SK-N-SH (cell line): ENCODE results near the gene TMEM107. TPM values are rescaled to one million over a fixed set of nuclear protein-coding genes. Genes with fewer than 3 reads are reported as not detected.

Experiments
- CTCF ChIA-PET: fragments of 300-600, 350-600 bp; formaldehyde crosslinking; extraction: SDS; loops from one replicate; lab custom pipeline; 2021; lab: Yijun Ruan, JAX
- POLR2A ChIA-PET: fragments of 350-600 bp; sonication (Branson Sonifier 250); formaldehyde crosslinking; extraction: SDS; loops from one replicate; lab custom pipeline; 2020; ENCODE audit warnings: antibody characterized with exemption, inconsistent platforms; lab: Yijun Ruan, JAX
- DNase-seq: peaks from one replicate; pipeline ENCODE4 v3.0.0; 2012
- H2AFZ ChIP-seq: fragments of 200-600 bp; sonication (generic); 2 replicates; pipeline ENCODE4 v1.8.1; 2016; ENCODE audit warnings: antibody characterized with exemption, mild to moderate bottlenecking, low read depth
- H3F3A ChIP-seq: fragments of 200-600 bp; sonication (generic); replicated peaks from 2 replicates; pipeline ENCODE3; 2016; ENCODE audit warnings: antibody characterized with exemption, mild to moderate bottlenecking; ENCODE audit not compliant: insufficient read depth
- H3K27ac ChIP-seq, 2 experiments: fragments of 200-500 bp in 1 of 2; fragments of 200-600 bp in 1 of 2; sonication (Bioruptor generic) in 1 of 2; sonication (generic), shearing (Covaris generic) in 1 of 2; 2 replicates each; pipeline versions ENCODE4 v1.5.1 to v1.6.1; 2014 to 2016; ENCODE audit warnings: low read depth in 2 of 2, inconsistent platforms in 1 of 2, low read length in 1 of 2, mild to moderate bottlenecking in 1 of 2, mixed read lengths in 1 of 2
- H3K27me3 ChIP-seq: fragments of 200-600 bp; sonication (generic), shearing (Covaris generic); 2 replicates; pipeline ENCODE4 v1.6.1; 2016; ENCODE audit warnings: mixed run types; ENCODE audit not compliant: insufficient read depth
- H3K36me3 ChIP-seq, 2 experiments: fragments of 200-500 bp in 1 of 2; fragments of 200-600 bp in 1 of 2; sonication (Bioruptor generic) in 1 of 2; sonication (generic) in 1 of 2; replicated peaks in 1 of 2; 2 replicates each; pipeline versions ENCODE3 to v1.5.1; 2014 to 2016; ENCODE audit warnings: low read length in 1 of 2, mild to moderate bottlenecking in 1 of 2; ENCODE audit not compliant: insufficient read depth in 2 of 2, control insufficient read depth in 1 of 2
- H3K4me1 ChIP-seq, 2 experiments: fragments of 200-500 bp in 1 of 2; fragments of 200-600 bp in 1 of 2; sonication (Bioruptor generic) in 1 of 2; sonication (generic), shearing (Covaris generic) in 1 of 2; 2 replicates each; pipeline versions ENCODE4 v1.5.1 to v1.6.1; 2014 to 2016; ENCODE audit warnings: low read depth in 1 of 2, low read length in 1 of 2, mixed run types in 1 of 2; ENCODE audit not compliant: insufficient read depth in 2 of 2, control insufficient read depth in 1 of 2
- H3K4me2 ChIP-seq: fragments of 200-600 bp; sonication (generic), shearing (Covaris generic); 2 replicates; pipeline ENCODE4 v1.6.1; 2017; ENCODE audit warnings: mixed run types
- H3K4me3 ChIP-seq, 2 experiments: fragments of 200-500 bp in 1 of 2; fragments of 200-600 bp in 1 of 2; sonication (Bioruptor generic) in 1 of 2; sonication (generic), shearing (Covaris generic) in 1 of 2; 2 replicates each; pipeline versions ENCODE4 v1.5.1 to v1.8.1; 2014 to 2016; ENCODE audit warnings: low read depth in 2 of 2, inconsistent platforms in 1 of 2, low read length in 1 of 2, mild to moderate bottlenecking in 1 of 2, mixed read lengths in 1 of 2, moderate library complexity in 1 of 2
- H3K79me2 ChIP-seq: fragments of 200-600 bp; sonication (generic); 2 replicates; pipeline ENCODE4 v1.8.1; 2017; ENCODE audit warnings: mild to moderate bottlenecking; ENCODE audit not compliant: insufficient read depth
- H3K9ac ChIP-seq: fragments of 200-600 bp; sonication (generic); 2 replicates; pipeline ENCODE4 v1.6.1; 2017; ENCODE audit warnings: mixed run types
- H3K9me2 ChIP-seq: fragments of 200-600 bp; sonication (generic); 2 replicates; pipeline ENCODE4 v1.6.1; 2017; ENCODE audit warnings: mixed run types
- H3K9me3 ChIP-seq: fragments of 200-600 bp; sonication (generic); 2 replicates; pipeline ENCODE4 v1.6.1; 2017; ENCODE audit warnings: mixed run types, mild to moderate bottlenecking, moderate library complexity
- H4K20me1 ChIP-seq: fragments of 200-600 bp; sonication (generic); 2 replicates; pipeline ENCODE4 v1.6.1; 2017; ENCODE audit warnings: mild to moderate bottlenecking, mixed run types; ENCODE audit not compliant: insufficient read depth
- ELF1 ChIP-seq: IDR thresholded peaks from 2 replicates; pipeline ENCODE4 v1.4.0; 2012
- FOSL2 ChIP-seq: IDR thresholded peaks from 2 replicates; pipeline ENCODE4 v1.4.0; 2012; ENCODE audit warnings: low read depth, mild to moderate bottlenecking, moderate library complexity, borderline replicate concordance
- GATA2 ChIP-seq: sonication (generic); formaldehyde crosslinking; IDR thresholded peaks from 2 replicates; pipeline ENCODE4 v1.5.0; 2020; ENCODE audit warnings: mild to moderate bottlenecking, missing genetic modification reagents
- IRF3 ChIP-seq: fragments of 150-350 bp; IDR thresholded peaks from 2 replicates; pipeline ENCODE4 v1.6.1; 2016; ENCODE audit warnings: mild to moderate bottlenecking, low read depth, low read length
- NRF1 ChIP-seq: IDR thresholded peaks from 2 replicates; pipeline ENCODE4 v1.6.1; 2012; ENCODE audit warnings: low read depth, mild to moderate bottlenecking, low read length
- RAD21 ChIP-seq: IDR thresholded peaks from 2 replicates; pipeline ENCODE4 v1.6.1; 2012; ENCODE audit warnings: mild to moderate bottlenecking, low read length
- REST ChIP-seq: IDR thresholded peaks from 2 replicates; pipeline ENCODE4 v1.6.1; 2012; ENCODE audit warnings: mild to moderate bottlenecking, low read depth, low read length, moderate library complexity
- RXRA ChIP-seq: IDR thresholded peaks from 2 replicates; pipeline ENCODE4 v1.4.0; 2012; ENCODE audit warnings: low read depth, mild to moderate bottlenecking, borderline replicate concordance
- USF1 ChIP-seq: IDR thresholded peaks from 2 replicates; pipeline ENCODE4 v1.4.0; 2012; ENCODE audit warnings: low read depth, borderline replicate concordance
- YY1 ChIP-seq: IDR thresholded peaks from 2 replicates; pipeline ENCODE4 v1.4.0; 2012; ENCODE audit warnings: low read depth, mild to moderate bottlenecking
- WGBS: methylation state at CpG from one replicate; pipeline ENCODE4 v1.1.6; 2017; ENCODE audit warnings: low lambda C conversion rate; 5-methylcytosine and 5-hydroxymethylcytosine counted together
- polyA plus RNA-seq, 3 experiments: library from polyadenylated mRNA; depleted of rRNA; stranded (reverse); fragments of >200 nt; gene quantifications; 2 replicates each; pipeline ENCODE4 v1.2.3, GENCODE V29; 2012

Gene TMEM107
- polyA plus RNA-seq, 1 of the 3 experiments (the other 2 are of a cell fraction): 18.6 TPM

- TF ChIP-seq REST: peak; percentile 56; the same call in 1 of the 2 replicates
- peak; percentile 88 for TF ChIP-seq YY1
Observed at GRCh38 chr17:8162233-8162996, 13.8 kb downstream of the TMEM107 start, which contains the start of gene VAMP2 (continued).

- Histone ChIP-seq H3F3A (peaks cover 46% of the 10 kb centered on the region), H3K4me1 (peaks cover 25 to 35% of the 10 kb centered on the region in 2 experiments; a peak in 3 of 4 replicates), H3K9me2 (no peaks in the 10 kb centered on the region), H2AFZ (no peak overlapping the region), H3K4me3 (peak overlapping the region; percentile 88 to 92), H3K79me2 (peaks cover 38% of the 10 kb centered on the region), H3K4me2 (peak overlapping the region; percentile 99), H3K27me3 (no peaks in the 10 kb centered on the region), H3K9me3 (no peaks in the 10 kb centered on the region), H4K20me1 (no peaks in the 10 kb centered on the region), H3K27ac (peak overlapping the region in 1 of 2 experiments; percentile 74; a peak in 2 of 4 replicates), H3K36me3 (peaks cover 15 to 23% of the 10 kb centered on the region in 2 experiments), H3K9ac (peak overlapping the region; percentile 100)
- ChIA-PET CTCF (interaction anchor here (1.0 to 9.4 kb wide), 5 partner anchors 10 to 82 kb away, joined by 3 to 98 read pairs (median 3); no protein-coding TSS in a partner anchor), POLR2A (interaction anchor here (1.6 kb wide), 1 partner anchor 12 kb away, joined by 9 read pairs; no protein-coding TSS in a partner anchor)
- TF ChIP-seq GATA2 (CRISPR knock-in tag): 0 out of 2 replicates have a peak, but pooled peaks have one; percentile 5
- no peak for TF ChIP-seq NRF1
- WGBS: 67% methylated on average over 14 of the region's 19 CpGs
- no peak for DNase-seq
Observed at GRCh38 chr17:8161289-8162232, 14.6 kb downstream of the TMEM107 start.

GRCh38 chr17:8160741-8161221 is 15.4 kb downstream of the TMEM107 start:
- peaks cover 15 to 23% of the 10 kb centered on the region in 2 experiments for H3K36me3 ChIP-seq
- ChIA-PET CTCF (interaction anchor here (1.0 to 9.4 kb wide), 5 partner anchors 11 to 81 kb away, joined by 3 to 98 read pairs (median 3); no protein-coding TSS in a partner anchor), POLR2A (interaction anchor here (1.6 kb wide), 1 partner anchor 13 kb away, joined by 9 read pairs; no protein-coding TSS in a partner anchor)
- H3K4me2 ChIP-seq: peak overlapping the region; percentile 99
- DNase-seq: no peak
- H3K79me2 ChIP-seq: peaks cover 39% of the 10 kb centered on the region
- no peaks in the 10 kb centered on the region for H3K9me2 ChIP-seq
- H3F3A ChIP-seq: peaks cover 40% of the 10 kb centered on the region
- H3K4me1 ChIP-seq: peaks cover 25 to 37% of the 10 kb centered on the region in 2 experiments; a peak in 3 of 4 replicates
- H3K27me3 ChIP-seq: no peaks in the 10 kb centered on the region
- H2AFZ ChIP-seq: no peak overlapping the region
- WGBS: 67% methylated on average over 4 of the region's 5 CpGs
- no peaks in the 10 kb centered on the region for H4K20me1 ChIP-seq
- no peaks in the 10 kb centered on the region for H3K9me3 ChIP-seq
- no peak overlapping the region for H3K4me3 ChIP-seq
- peak overlapping the region in 1 of 2 experiments; percentile 74; a peak in 1 of 4 replicates for H3K27ac ChIP-seq
- peak overlapping the region; percentile 100; the same call in 1 of the 2 replicates for H3K9ac ChIP-seq
- TF ChIP-seq RXRA (no peak), RAD21 (no peak), REST (no peak), ELF1 (no peak), IRF3 (no peak), FOSL2 (no peak), YY1 (no peak), USF1 (no peak)
